ENCODE data around the gene MYPOP. TPM values are rescaled to one million over a fixed set of nuclear protein-coding genes. Genes with fewer than 3 reads are reported as not detected.

Gene MYPOP
- total RNA-seq, 1 experiment from 2014 or later, result 11.1 TPM

GRCh38 chr19:45876411-45877197 is 25.8 kb downstream of the MYPOP start:
- ATAC-seq, result no peak
- ChIA-PET POLR2A (no interaction called here), CTCF (no interaction called here)
- no peak overlapping the region for H3K4me3 ChIP-seq (ENCODE audit: low read depth in 2 of 2, low read length in 2 of 2)
- H3K9me3 ChIP-seq (ENCODE audit: control insufficient read depth, insufficient read depth, low read depth, low read length), result no peaks in the 10 kb centered on the region
- BruUV-seq (replicated peaks), result no TSS peak
- no peaks in the 10 kb centered on the region for H3K36me3 ChIP-seq (ENCODE audit: control insufficient read depth, insufficient read depth, low read length)
- no peak overlapping the region for H3K27ac ChIP-seq (ENCODE audit: low read length)
- in situ Hi-C loops (cut with HindIII; ENCODE audit: low pct_unique_long_range_greater_than_20kb, low sequenced_read_pairs) (no loop called here), intact Hi-C loops (cut with micrococcal nuclease; ENCODE audit: unreplicated experiment) (no loop called here)
- no peak for TF ChIP-seq TCF7L2 (IDR thresholded peaks at IDR 0.05; ENCODE audit: low read depth, low read length)
- TF ChIP-seq CTCF (IDR thresholded peaks at IDR 0.05), result no peak
- TF ChIP-seq POLR2AphosphoS5 (IDR thresholded peaks at IDR 0.05; ENCODE audit: low read depth, low read length), result no peak
- TF ChIP-seq SIN3A (IDR thresholded peaks at IDR 0.05; ENCODE audit: borderline replicate concordance, insufficient read depth, low read depth, low read length), result no peak
- TF ChIP-seq REST (IDR thresholded peaks at IDR 0.05; ENCODE audit: insufficient read depth in 1 of 2, low read depth in 2 of 2, low read length in 1 of 2), result no peak
- no peaks in the 10 kb centered on the region for H3K4me1 ChIP-seq (ENCODE audit: control insufficient read depth, insufficient read depth, low read length)
- no peaks in the 10 kb centered on the region for H3K27me3 ChIP-seq (ENCODE audit: control insufficient read depth, insufficient read depth, low read length)
- DNase-seq (ENCODE audit: low read depth, low spot score), result no peak

GRCh38 chr19:45876161-45876410 is 26.3 kb downstream of the MYPOP start:
- intact Hi-C loops (cut with micrococcal nuclease; ENCODE audit: unreplicated experiment), result no loop called here
- Histone ChIP-seq H3K27ac (ENCODE audit: low read length) (no peak overlapping the region), H3K27me3 (ENCODE audit: control insufficient read depth, insufficient read depth, low read length) (no peaks in the 10 kb centered on the region), H3K36me3 (ENCODE audit: control insufficient read depth, insufficient read depth, low read length) (no peaks in the 10 kb centered on the region), H3K9me3 (ENCODE audit: control insufficient read depth, insufficient read depth, low read depth, low read length) (no peaks in the 10 kb centered on the region), H3K4me1 (ENCODE audit: control insufficient read depth, insufficient read depth, low read length) (no peaks in the 10 kb centered on the region), H3K4me3 (ENCODE audit: low read depth in 2 of 2, low read length in 2 of 2) (no peak overlapping the region)
- TF ChIP-seq POLR2AphosphoS5 (IDR thresholded peaks at IDR 0.05; ENCODE audit: low read depth, low read length) (no peak), CTCF (IDR thresholded peaks at IDR 0.05) (no peak), SIN3A (IDR thresholded peaks at IDR 0.05; ENCODE audit: borderline replicate concordance, insufficient read depth, low read depth, low read length) (no peak), REST (IDR thresholded peaks at IDR 0.05; ENCODE audit: insufficient read depth in 1 of 2, low read depth in 2 of 2, low read length in 1 of 2) (no peak), TCF7L2 (IDR thresholded peaks at IDR 0.05; ENCODE audit: low read depth, low read length) (no peak)
- DNase-seq (ENCODE audit: low read depth, low spot score) (no peak), ATAC-seq (no peak)
- BruUV-seq (replicated peaks), result no TSS peak
- ChIA-PET CTCF (no interaction called here), POLR2A (no interaction called here)
- in situ Hi-C loops (cut with HindIII; ENCODE audit: low pct_unique_long_range_greater_than_20kb, low sequenced_read_pairs), result no loop called here

All from Panc1 (cell line).